WTC11 (cell line): ENCODE measurements around the gene KCTD18.

Experiments used
- ATF1 ChIP-seq: sonication (generic); formaldehyde crosslinking; IDR thresholded peaks from 2 replicates; pipeline ENCODE4 v1.8.1; 2023; ENCODE audit warnings: mild to moderate bottlenecking, moderate library complexity, missing genetic modification reagents
- ATF6 ChIP-seq: sonication (generic); formaldehyde crosslinking; IDR thresholded peaks from 2 replicates; pipeline ENCODE4 v1.8.1; 2023; ENCODE audit warnings: mild to moderate bottlenecking, missing genetic modification reagents
- CREB1 ChIP-seq: sonication (generic); formaldehyde crosslinking; IDR thresholded peaks from 2 replicates; pipeline ENCODE4 v1.8.0; 2023; ENCODE audit warnings: mild to moderate bottlenecking, missing genetic modification reagents
- CTCF ChIP-seq: fragments of 200-600 bp; IDR thresholded peaks from 2 replicates; pipeline ENCODE4 v1.8.0; 2022; ENCODE audit warnings: antibody characterized with exemption
- E2F1 ChIP-seq: sonication (generic); formaldehyde crosslinking; IDR thresholded peaks from 2 replicates; pipeline ENCODE4 v1.8.0; 2022; ENCODE audit warnings: mild to moderate bottlenecking, missing genetic modification reagents
- ELF4 ChIP-seq: sonication (generic); formaldehyde crosslinking; IDR thresholded peaks from 2 replicates; pipeline ENCODE4 v1.8.1; 2022; ENCODE audit warnings: low read depth, mild to moderate bottlenecking, moderate library complexity, missing genetic modification reagents
- JUN ChIP-seq: sonication (generic); formaldehyde crosslinking; IDR thresholded peaks from 2 replicates; pipeline ENCODE4 v1.8.0; 2023; ENCODE audit warnings: mild to moderate bottlenecking, missing genetic modification reagents
- RELA ChIP-seq: sonication (generic); formaldehyde crosslinking; IDR thresholded peaks from 2 replicates; pipeline ENCODE4 v1.8.1; 2022; ENCODE audit warnings: missing genetic modification reagents, mild to moderate bottlenecking, borderline replicate concordance
- SMAD4 ChIP-seq: sonication (generic); formaldehyde crosslinking; IDR thresholded peaks from 2 replicates; pipeline ENCODE4 v1.8.0; 2022; ENCODE audit warnings: mild to moderate bottlenecking, missing genetic modification reagents
- SP1 ChIP-seq: sonication (generic); formaldehyde crosslinking; conservative IDR thresholded peaks from 2 replicates; pipeline ENCODE4 v1.8.1; 2022; ENCODE audit warnings: missing genetic modification reagents
- ZBTB21 ChIP-seq: sonication (generic); formaldehyde crosslinking; IDR thresholded peaks from 2 replicates; pipeline ENCODE4 v1.8.1; 2023; ENCODE audit warnings: mild to moderate bottlenecking, missing genetic modification reagents, borderline replicate concordance
- ZNF281 ChIP-seq: sonication (generic); formaldehyde crosslinking; IDR thresholded peaks from 2 replicates; pipeline ENCODE4 v1.8.0; 2023; ENCODE audit warnings: mild to moderate bottlenecking, missing genetic modification reagents

GRCh38 chr2:200486529-200486928, 23.3 kb downstream of the KCTD18 start:
- TF ChIP-seq SP1 (CRISPR knock-in tag): no peak
- TF ChIP-seq E2F1 (CRISPR knock-in tag): no peak
- no peak for TF ChIP-seq CTCF
- TF ChIP-seq ZBTB21 (CRISPR knock-in tag): no peak
- TF ChIP-seq CREB1 (CRISPR knock-in tag): no peak
- no peak for TF ChIP-seq ZNF281 (CRISPR knock-in tag)
- no peak for TF ChIP-seq RELA (CRISPR knock-in tag)
- no peak for TF ChIP-seq JUN (CRISPR knock-in tag)
- no peak for TF ChIP-seq ATF1 (CRISPR knock-in tag)
- TF ChIP-seq SMAD4 (CRISPR knock-in tag): no peak
- no peak for TF ChIP-seq ELF4
- no peak for TF ChIP-seq ATF6 (CRISPR knock-in tag)
